C4-2B (cell line): ENCODE results near the gene TTC31.

Experiments used
- CTCF ChIP-seq: fragments of 450-650 bp; conservative IDR thresholded peaks from 2 replicates; pipeline ENCODE4 v1.5.1; 2017; ENCODE audit warnings: mild to moderate bottlenecking
- ZFX ChIP-seq: fragments of 450-650 bp; IDR thresholded peaks from 2 replicates; pipeline ENCODE4 v1.6.1; 2017

GRCh38 chr2:74533464-74533863 lies 50.6 kb downstream of the TTC31 start:
- no peak for TF ChIP-seq CTCF
- no peak for TF ChIP-seq ZFX
